CD8-positive, alpha-beta memory T cell (primary cell): ENCODE measurements around the gene SH3GLB1. TPM values are rescaled to one million over a fixed set of nuclear protein-coding genes. Genes with fewer than 3 reads are reported as not detected.

Experiments used
- CTCF ChIA-PET: fragments of 350-600 bp; sonication (Branson Sonifier 250); formaldehyde crosslinking; loops from one replicate; lab custom pipeline; 2021; ENCODE audit warnings: antibody characterized with exemption; lab: Charles Lee
- POLR2A ChIA-PET: fragments of 350-600 bp; sonication (Branson Sonifier 250); formaldehyde crosslinking; loops from one replicate; lab custom pipeline; 2021; ENCODE audit warnings: antibody characterized with exemption; lab: Charles Lee
- DNase-seq, 5 donors: peaks; one replicate each; pipeline versions ENCODE4 v3.0.0 to v3.0.0-alpha.2; 2020 to 2022; ENCODE audit warnings: mixed read lengths in 1 of 5
- H3K27ac ChIP-seq: one replicate; pipeline ENCODE4 v1.7.0; 2013; ENCODE audit warnings: low read depth, mild to moderate bottlenecking, low read length, moderate library complexity
- H3K27me3 ChIP-seq: 2 replicates; pipeline ENCODE4 v1.7.0; 2013; ENCODE audit warnings: low read length, mild to moderate bottlenecking; ENCODE audit not compliant: insufficient read depth, poor library complexity, severe bottlenecking
- H3K36me3 ChIP-seq: 2 replicates; pipeline ENCODE4 v1.7.0; 2013; ENCODE audit warnings: mild to moderate bottlenecking, low read length, moderate library complexity; ENCODE audit not compliant: insufficient read depth
- H3K4me1 ChIP-seq: 2 replicates; pipeline ENCODE4 v1.7.0; 2013; ENCODE audit warnings: mild to moderate bottlenecking, low read length, moderate library complexity; ENCODE audit not compliant: insufficient read depth
- H3K4me3 ChIP-seq: 2 replicates; pipeline ENCODE4 v1.7.0; 2013; ENCODE audit warnings: mild to moderate bottlenecking, low read length
- H3K9me3 ChIP-seq: 2 replicates; pipeline ENCODE4 v1.7.0; 2013; ENCODE audit warnings: mild to moderate bottlenecking, low read length
- H3K27ac Mint-ChIP-seq, 8 donors: one replicate each; pipeline ENCODE4 v1.8.0; 2020 to 2021; ENCODE audit warnings: mixed read lengths in 8 of 8, mild to moderate bottlenecking in 6 of 8, inconsistent platforms in 3 of 8, moderate library complexity in 3 of 8
- H3K27me3 Mint-ChIP-seq, 2 donors: one replicate each; pipeline ENCODE4 v1.8.0; 2020 to 2021; ENCODE audit warnings: mixed read lengths in 2 of 2, mild to moderate bottlenecking in 1 of 2, moderate library complexity in 1 of 2
- H3K36me3 Mint-ChIP-seq, 3 donors: one replicate each; pipeline ENCODE4 v1.8.0; 2020 to 2021; ENCODE audit warnings: mixed read lengths in 3 of 3, inconsistent platforms in 1 of 3, mild to moderate bottlenecking in 1 of 3
- H3K4me1 Mint-ChIP-seq, 3 donors: one replicate each; pipeline ENCODE4 v1.8.0; 2020 to 2021; ENCODE audit warnings: mixed read lengths in 3 of 3, inconsistent platforms in 1 of 3, mild to moderate bottlenecking in 1 of 3
- H3K4me3 Mint-ChIP-seq, 7 donors: one replicate each; pipeline ENCODE4 v1.8.0; 2020 to 2021; ENCODE audit warnings: mixed read lengths in 7 of 7, mild to moderate bottlenecking in 6 of 7, moderate library complexity in 4 of 7, inconsistent platforms in 2 of 7
- H3K9me3 Mint-ChIP-seq, 5 donors: one replicate each; pipeline ENCODE4 v1.8.0; 2020 to 2022; ENCODE audit warnings: mixed read lengths in 5 of 5, mild to moderate bottlenecking in 3 of 5, moderate library complexity in 2 of 5, inconsistent platforms in 1 of 5
- polyA plus RNA-seq: library from polyadenylated mRNA; unstranded; fragments of 300-500 nt; fragmentation: Illumina TruSeq; gene quantifications from one replicate; pipeline ENCODE4 v1.2.3, GENCODE V29; 2021
- total RNA-seq, 2 experiments: library from RNA; stranded (reverse); gene quantifications; one replicate each; pipeline ENCODE4 v1.2.3, GENCODE V29; 2021

SH3GLB1 gene
- total and polyA plus RNA-seq, 3 experiments from 2014 or later: 48.6 to 69.7 (median 66.3) TPM

DNA sequence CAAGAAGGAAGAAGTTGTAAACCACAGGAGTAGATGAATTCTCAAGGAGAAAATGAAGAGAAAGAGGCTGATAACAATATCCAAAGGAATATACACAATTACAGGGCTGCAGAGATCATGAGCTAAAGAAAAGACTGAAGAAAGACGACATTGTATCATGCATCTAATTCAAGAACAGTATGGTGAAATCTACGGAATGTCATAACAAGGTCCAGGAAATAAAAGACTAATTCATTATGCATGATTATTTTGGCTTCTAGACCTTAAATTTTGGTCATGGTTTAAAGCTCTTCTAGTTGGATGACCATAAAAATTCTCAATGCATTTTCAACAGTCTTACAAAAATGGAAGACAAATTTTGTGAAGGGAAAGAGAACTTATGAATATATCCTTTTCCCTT lies 71.7 kb downstream of the SH3GLB1 start:
- H3K4me3 Mint-ChIP-seq: no peak overlapping the region
- H3K4me3 ChIP-seq: no peak overlapping the region
- DNase-seq: no peak
- ChIA-PET CTCF (interaction anchor here (1.4 kb wide), 1 partner anchor 8 kb away, joined by 4 read pairs; no protein-coding TSS in a partner anchor), POLR2A (interaction anchor here (0.6 kb wide), 1 partner anchor 87 kb away, joined by 6 read pairs; no protein-coding TSS in a partner anchor)
- H3K27me3 Mint-ChIP-seq: peaks cover 2 to 10% of the 10 kb centered on the region in 2 donors
- H3K27ac Mint-ChIP-seq: no peak overlapping the region
- no peaks in the 10 kb centered on the region for H3K36me3 ChIP-seq
- H3K36me3 Mint-ChIP-seq: peaks cover 0 to 10% (median 0%) of the 10 kb centered on the region in 3 donors
- H3K4me1 Mint-ChIP-seq: peaks cover 2 to 9% (median 3%) of the 10 kb centered on the region in 3 donors
- no peak overlapping the region for H3K27ac ChIP-seq
- H3K9me3 ChIP-seq: no peaks in the 10 kb centered on the region
- H3K27me3 ChIP-seq: no peaks in the 10 kb centered on the region
- no peaks in the 10 kb centered on the region for H3K4me1 ChIP-seq
- no peaks in the 10 kb centered on the region for H3K9me3 Mint-ChIP-seq

DNA sequence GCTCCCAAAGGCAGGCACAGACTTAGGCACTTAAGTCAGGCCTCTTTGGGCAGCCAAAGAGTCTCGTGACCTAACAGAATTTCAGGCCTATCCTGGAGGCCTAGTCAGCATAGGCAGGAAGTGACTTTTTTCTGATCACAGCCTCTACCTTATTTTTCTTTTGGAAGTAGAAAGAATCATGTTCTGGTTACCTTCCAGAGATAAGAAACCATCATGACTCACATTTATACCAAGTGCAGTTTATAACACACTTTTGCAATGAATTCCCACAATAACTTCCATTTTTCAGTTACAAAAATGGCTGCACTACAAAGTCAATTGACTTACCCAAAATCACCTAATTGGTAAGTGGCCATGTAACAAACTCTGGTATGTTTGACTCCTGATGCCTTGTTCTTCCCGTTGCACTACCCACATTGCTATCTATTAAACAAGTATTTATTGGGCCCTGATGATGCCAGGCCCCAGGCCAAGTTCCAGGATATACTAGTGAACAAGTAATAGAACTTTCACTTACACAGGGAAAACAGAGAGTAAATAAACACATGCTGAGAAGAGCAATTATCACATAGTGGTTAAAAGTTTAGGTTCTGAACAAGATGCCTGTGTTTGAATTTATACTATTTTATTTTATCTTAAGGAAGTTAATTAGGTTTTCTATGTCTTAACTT lies 74.3 kb downstream of the SH3GLB1 start:
- Mint-ChIP-seq H3K4me1 (peaks cover 2 to 9% (median 3%) of the 10 kb centered on the region in 3 donors), H3K27me3 (peaks cover 2 to 10% of the 10 kb centered on the region in 2 donors), H3K36me3 (peaks cover 0 to 18% (median 0%) of the 10 kb centered on the region in 3 donors), H3K4me3 (no peak overlapping the region), H3K27ac (no peak overlapping the region), H3K9me3 (peaks cover 0 to 5% (median 0%) of the 10 kb centered on the region in 5 donors)
- Histone ChIP-seq H3K27me3 (no peaks in the 10 kb centered on the region), H3K9me3 (no peaks in the 10 kb centered on the region), H3K4me3 (no peak overlapping the region), H3K4me1 (no peaks in the 10 kb centered on the region), H3K27ac (no peak overlapping the region), H3K36me3 (no peaks in the 10 kb centered on the region)
- no peak for DNase-seq
- POLR2A ChIA-PET: no interaction called here
- CTCF ChIA-PET: no interaction called here

DNA sequence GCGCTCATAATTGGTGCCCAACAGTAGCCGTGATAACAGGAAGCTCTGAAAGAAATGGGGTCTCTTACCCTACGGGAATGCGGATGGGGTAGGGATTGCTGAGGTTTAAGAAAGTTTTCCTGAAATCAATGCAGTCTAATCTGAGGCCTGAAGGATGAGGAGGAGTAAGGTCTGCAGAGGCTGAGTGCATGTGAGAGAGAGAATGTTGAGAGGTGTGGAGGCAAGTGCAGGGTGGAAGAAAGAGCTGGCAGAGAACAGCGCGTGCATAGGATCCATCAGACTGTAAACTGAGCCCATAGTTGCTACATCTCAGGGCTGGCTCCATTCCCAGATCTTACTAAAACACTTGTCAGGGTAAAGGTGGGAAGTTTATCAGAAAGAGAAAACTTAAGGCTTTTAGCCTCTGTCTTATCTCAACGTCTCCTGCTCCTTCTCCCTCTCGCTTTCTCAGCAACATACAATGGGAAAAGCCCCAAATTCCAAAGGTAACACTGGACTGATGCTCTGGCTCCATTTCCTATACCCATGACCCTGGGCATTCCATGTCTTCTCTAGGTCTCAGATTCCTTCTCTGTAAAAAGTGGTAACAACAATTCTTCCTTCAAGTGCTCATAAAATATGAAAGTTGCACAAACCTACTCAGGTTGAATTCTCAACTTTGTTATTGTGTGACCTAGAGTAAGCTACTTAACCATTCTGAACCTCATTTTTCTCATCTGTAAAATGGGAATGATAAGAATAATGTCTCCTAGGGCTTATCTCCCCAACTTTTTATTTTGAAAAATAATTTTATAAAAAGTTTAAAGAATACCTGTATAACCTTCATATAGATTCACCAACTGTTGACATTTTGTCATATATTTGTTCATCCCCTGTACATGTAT lies 75.2 kb downstream of the SH3GLB1 start:
- POLR2A ChIA-PET: no interaction called here
- Mint-ChIP-seq H3K9me3 (peaks cover 0 to 5% (median 0%) of the 10 kb centered on the region in 5 donors), H3K4me1 (peaks cover 0 to under 1% (median 0%) of the 10 kb centered on the region in 3 donors)

DNA sequence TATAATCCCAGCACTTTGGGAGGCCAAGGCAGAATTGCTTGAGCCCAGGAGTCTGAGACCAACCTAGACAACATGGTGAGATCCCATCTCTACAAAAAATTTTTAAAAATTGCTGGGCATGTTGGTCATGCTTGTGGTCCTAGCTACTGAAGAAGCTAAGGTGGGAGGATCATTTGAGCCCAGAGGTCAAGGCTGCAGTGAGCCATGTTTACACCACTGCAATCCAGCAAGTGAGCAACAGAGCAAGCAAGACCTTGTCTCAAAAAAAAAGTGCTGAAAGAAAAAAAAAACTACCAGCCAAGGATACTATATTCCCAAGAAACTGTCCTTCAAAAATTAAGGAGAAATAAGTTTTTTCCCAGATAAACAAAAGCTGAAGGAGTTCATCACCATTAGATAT lies 78.1 kb downstream of the SH3GLB1 start:
- ChIA-PET POLR2A (no interaction called here), CTCF (no interaction called here)

More for the DNA sequence above, 75.2 kb downstream of the SH3GLB1 start:
- Mint-ChIP-seq H3K36me3 (peaks cover 0 to 18% (median 0%) of the 10 kb centered on the region in 3 donors), H3K27me3 (peaks cover 2 to 10% of the 10 kb centered on the region in 2 donors), H3K4me3 (no peak overlapping the region), H3K27ac (no peak overlapping the region)
- DNase-seq: no peak
- CTCF ChIA-PET: no interaction called here
- Histone ChIP-seq H3K27me3 (no peaks in the 10 kb centered on the region), H3K9me3 (no peaks in the 10 kb centered on the region), H3K4me1 (no peaks in the 10 kb centered on the region), H3K36me3 (no peaks in the 10 kb centered on the region), H3K27ac (no peak overlapping the region), H3K4me3 (no peak overlapping the region)

DNA sequence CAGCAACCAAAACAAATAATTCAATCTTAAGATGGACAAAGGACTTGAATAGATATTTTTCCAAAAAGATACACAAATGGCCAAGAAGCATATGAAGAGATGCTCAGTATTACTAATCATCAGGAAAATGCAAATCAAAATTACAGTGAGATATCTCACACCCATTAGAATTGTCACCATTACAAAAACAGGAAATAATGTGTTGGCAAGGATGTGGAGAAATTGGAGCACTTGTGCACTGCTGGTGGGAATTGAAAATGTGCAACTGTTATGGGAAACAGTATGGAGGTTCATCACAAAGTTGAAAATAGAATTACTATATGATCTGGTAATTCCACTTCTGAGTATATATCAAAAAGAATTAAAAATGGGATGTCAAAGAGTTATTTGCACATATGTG lies 83.2 kb downstream of the SH3GLB1 start:
- Histone ChIP-seq H3K9me3 (no peaks in the 10 kb centered on the region), H3K4me1 (no peaks in the 10 kb centered on the region), H3K36me3 (no peaks in the 10 kb centered on the region), H3K27ac (no peak overlapping the region), H3K4me3 (no peak overlapping the region), H3K27me3 (no peaks in the 10 kb centered on the region)
- Mint-ChIP-seq H3K27me3 (no peaks in the 10 kb centered on the region), H3K27ac (no peak overlapping the region), H3K4me3 (no peak overlapping the region), H3K4me1 (no peaks in the 10 kb centered on the region), H3K9me3 (peaks cover 0 to 3% (median 0%) of the 10 kb centered on the region in 5 donors), H3K36me3 (no peaks in the 10 kb centered on the region)
- POLR2A ChIA-PET: no interaction called here
- CTCF ChIA-PET: no interaction called here
- no peak for DNase-seq

More for the DNA sequence above, 78.1 kb downstream of the SH3GLB1 start:
- Histone ChIP-seq H3K36me3 (no peaks in the 10 kb centered on the region), H3K4me1 (no peaks in the 10 kb centered on the region), H3K4me3 (no peak overlapping the region), H3K9me3 (no peaks in the 10 kb centered on the region), H3K27me3 (no peaks in the 10 kb centered on the region), H3K27ac (no peak overlapping the region)
- Mint-ChIP-seq H3K4me1 (no peaks in the 10 kb centered on the region), H3K27me3 (peaks cover 0 to 10% of the 10 kb centered on the region in 2 donors), H3K4me3 (no peak overlapping the region), H3K9me3 (peaks cover 0 to 5% (median 0%) of the 10 kb centered on the region in 5 donors), H3K36me3 (peaks cover 0 to 18% (median 0%) of the 10 kb centered on the region in 3 donors), H3K27ac (no peak overlapping the region)
- DNase-seq: no peak

DNA sequence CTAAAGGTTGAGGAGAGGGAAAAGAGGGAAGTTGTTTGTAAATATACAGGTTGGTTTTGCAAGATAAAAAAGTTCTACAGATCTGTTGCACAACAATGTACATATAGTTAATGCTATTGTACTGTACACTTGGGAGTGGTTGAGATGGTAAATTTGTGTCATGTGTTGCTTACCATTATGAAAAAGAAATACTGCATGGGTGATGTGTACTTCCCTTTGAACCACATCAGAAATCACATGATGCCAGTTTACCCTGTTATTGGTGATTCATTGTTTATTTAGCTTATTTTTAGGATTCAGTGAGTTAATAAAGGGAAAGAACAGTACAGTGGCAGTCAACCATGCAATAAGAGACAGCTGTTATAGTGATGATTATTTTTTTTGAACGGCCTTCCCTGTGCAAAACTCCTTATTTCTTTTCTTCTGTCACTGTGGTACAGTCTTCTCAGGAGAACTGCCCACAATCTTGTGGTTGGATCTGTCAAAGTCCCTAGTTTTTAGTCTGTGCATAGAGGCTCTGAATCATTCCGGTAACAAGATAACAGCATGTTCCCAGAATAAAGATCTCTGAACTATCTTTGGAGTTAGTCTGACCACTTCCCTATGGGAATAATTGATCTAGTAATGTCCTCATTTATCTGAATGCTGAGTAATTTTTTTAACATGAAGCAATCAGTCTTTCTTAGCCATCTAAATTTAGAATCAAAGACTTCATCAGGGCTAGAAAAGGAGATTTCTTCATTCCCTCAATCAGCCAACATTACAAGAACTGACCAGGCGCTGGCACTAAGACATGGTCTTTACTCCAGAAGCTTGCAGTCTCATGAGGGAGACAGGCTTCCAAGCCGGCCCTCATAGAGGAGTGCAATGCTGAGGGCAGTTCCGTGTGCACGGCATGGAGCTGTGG lies 84.2 kb downstream of the SH3GLB1 start:
- Mint-ChIP-seq H3K27me3 (no peaks in the 10 kb centered on the region), H3K36me3 (no peaks in the 10 kb centered on the region), H3K9me3 (peaks cover 0 to 3% (median 0%) of the 10 kb centered on the region in 5 donors), H3K4me3 (no peak overlapping the region), H3K4me1 (no peaks in the 10 kb centered on the region), H3K27ac (no peak overlapping the region)
- no peaks in the 10 kb centered on the region for H3K27me3 ChIP-seq
- H3K4me3 ChIP-seq: no peak overlapping the region
- no peaks in the 10 kb centered on the region for H3K4me1 ChIP-seq
- H3K9me3 ChIP-seq: no peaks in the 10 kb centered on the region
- CTCF ChIA-PET: no interaction called here
- no peak for DNase-seq
- POLR2A ChIA-PET: no interaction called here
- H3K27ac ChIP-seq: no peak overlapping the region
- no peaks in the 10 kb centered on the region for H3K36me3 ChIP-seq

DNA sequence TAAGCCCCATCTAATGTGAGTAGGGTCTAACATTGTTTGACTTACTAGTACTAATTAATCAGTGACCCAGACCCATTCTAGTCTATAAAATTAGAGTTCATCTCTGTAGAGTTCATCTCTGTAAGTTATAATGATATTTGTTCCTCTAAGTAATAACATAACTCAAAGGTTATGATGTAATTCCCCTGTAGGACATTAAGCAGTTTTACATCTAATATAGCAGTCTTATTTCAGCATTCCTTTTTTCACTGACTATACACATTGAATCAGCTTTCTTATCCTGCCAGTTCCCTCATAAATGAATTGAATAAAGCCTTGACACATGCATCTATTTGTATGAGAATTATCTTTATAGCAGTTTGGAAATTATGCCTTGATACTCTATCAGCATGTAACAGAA lies 90.9 kb downstream of the SH3GLB1 start:
- Histone ChIP-seq H3K4me3 (no peak overlapping the region), H3K9me3 (no peaks in the 10 kb centered on the region), H3K27me3 (no peaks in the 10 kb centered on the region), H3K4me1 (no peaks in the 10 kb centered on the region), H3K36me3 (no peaks in the 10 kb centered on the region), H3K27ac (no peak overlapping the region)
- POLR2A ChIA-PET: no interaction called here
- Mint-ChIP-seq H3K27ac (no peak overlapping the region), H3K27me3 (no peaks in the 10 kb centered on the region), H3K4me3 (no peak overlapping the region), H3K4me1 (no peaks in the 10 kb centered on the region), H3K36me3 (no peaks in the 10 kb centered on the region), H3K9me3 (peaks cover 0 to 3% (median 0%) of the 10 kb centered on the region in 5 donors)
- no peak for DNase-seq
- CTCF ChIA-PET: no interaction called here
